ENCODE data around the gene SLC9A1. TPM values are rescaled to one million over a fixed set of nuclear protein-coding genes. Genes with fewer than 3 reads are reported as not detected.

The SLC9A1 gene
- total and polyA plus RNA-seq, 2 of the 8 experiments (the other 6 are each of a cell fraction or from before 2014, with no cell fraction given): 11.3 to 25.1 TPM

- TF ChIP-seq CHD7 (IDR thresholded peaks at IDR 0.05; ENCODE audit: insufficient replicate concordance, low read length) (no peak), RXRA (IDR thresholded peaks at IDR 0.05; ENCODE audit: insufficient read depth, low read depth, low read length) (no peak), JUND (IDR thresholded peaks at IDR 0.05; ENCODE audit: low read length) (no peak), MAFK (IDR thresholded peaks at IDR 0.05; ENCODE audit: low read depth, low read length) (no peak), BCL11A (IDR thresholded peaks at IDR 0.05; ENCODE audit: low read depth in 2 of 2, low read length in 2 of 2) (no peak), SUZ12 (IDR thresholded peaks at IDR 0.05; ENCODE audit: low read length) (no peak), CHD1 (IDR thresholded peaks at IDR 0.05; ENCODE audit: low read depth, low read length) (no peak), EZH2 (IDR thresholded peaks at IDR 0.05; ENCODE audit: low read depth, low read length, severe bottlenecking) (no peak), SP1 (IDR thresholded peaks at IDR 0.05; ENCODE audit: low read depth, low read length) (no peak), CBX5 (IDR thresholded peaks at IDR 0.05; ENCODE audit: low read depth, low read length) (no peak), RBBP5 (IDR thresholded peaks at IDR 0.05; ENCODE audit: borderline replicate concordance, low read depth, low read length) (no peak), SIRT6 (IDR thresholded peaks at IDR 0.05; ENCODE audit: low read length) (no peak), CBX8 (IDR thresholded peaks at IDR 0.05; ENCODE audit: borderline replicate concordance, low read depth, low read length) (no peak), CREB1 (IDR thresholded peaks at IDR 0.05) (no peak)
Measured at GRCh38 chr1:27149762-27150113, 5.2 kb downstream of the SLC9A1 start (continued).

Data from H1 (cell line).